Mesendoderm (in vitro differentiated cells): ENCODE results near the gene CCL8.

Experiments used
- DNase-seq: peaks from one replicate; pipeline ENCODE4 v3.0.0; 2013
- H2AK5ac ChIP-seq: 2 replicates; pipeline ENCODE4 v1.6.1; 2013; ENCODE audit warnings: low read length, inconsistent platforms
- H2BK120ac ChIP-seq: 2 replicates; pipeline ENCODE4 v1.6.1; 2013; ENCODE audit warnings: low read depth, mild to moderate bottlenecking, low read length, moderate library complexity, mixed read lengths
- H2BK15ac ChIP-seq: replicated peaks from 2 replicates; pipeline ENCODE4 v1.6.1; 2013; ENCODE audit warnings: low read depth, mild to moderate bottlenecking, moderate library complexity
- H2BK5ac ChIP-seq: 2 replicates; pipeline ENCODE4 v1.6.1; 2013; ENCODE audit warnings: low read length, inconsistent platforms
- H3K18ac ChIP-seq: 2 replicates; pipeline ENCODE4 v1.6.1; 2013; ENCODE audit warnings: mild to moderate bottlenecking, low read length, mixed read lengths
- H3K23ac ChIP-seq: one replicate; pipeline ENCODE4 v1.6.1; 2013; ENCODE audit warnings: low read length
- H3K27ac ChIP-seq: 2 replicates; pipeline ENCODE4 v1.5.1; 2013; ENCODE audit warnings: low read depth, mild to moderate bottlenecking, inconsistent platforms, low read length, moderate library complexity
- H3K27me3 ChIP-seq: 2 replicates; pipeline ENCODE4 v1.6.1; 2013; ENCODE audit warnings: low read length, control low read depth, mild to moderate bottlenecking, inconsistent platforms; ENCODE audit not compliant: insufficient read depth, poor library complexity
- H3K36me3 ChIP-seq: 2 replicates; pipeline ENCODE4 v1.6.1; 2013; ENCODE audit warnings: low read length, inconsistent platforms; ENCODE audit not compliant: control insufficient read depth, insufficient read depth
- H3K4ac ChIP-seq: one replicate; pipeline ENCODE4 v1.6.1; 2013; ENCODE audit warnings: low read depth, mild to moderate bottlenecking, low read length, moderate library complexity
- H3K4me1 ChIP-seq: 2 replicates; pipeline ENCODE4 v1.6.1; 2013; ENCODE audit warnings: low read depth, low read length, inconsistent platforms; ENCODE audit not compliant: control insufficient read depth
- H3K4me2 ChIP-seq: 2 replicates; pipeline ENCODE4 v1.6.1; 2013; ENCODE audit warnings: low read length
- H3K4me3 ChIP-seq: 2 replicates; pipeline ENCODE4 v1.5.1; 2013; ENCODE audit warnings: mild to moderate bottlenecking, low read length
- H3K56ac ChIP-seq: one replicate; pipeline ENCODE4 v1.6.1; 2013; ENCODE audit warnings: low read length
- H3K79me1 ChIP-seq: 2 replicates; pipeline ENCODE4 v1.6.1; 2013; ENCODE audit warnings: low read length, inconsistent platforms
- H3K79me2 ChIP-seq: 2 replicates; pipeline ENCODE4 v1.6.1; 2013; ENCODE audit warnings: mild to moderate bottlenecking, low read length; ENCODE audit not compliant: control insufficient read depth, insufficient read depth
- H3K9ac ChIP-seq: 2 replicates; pipeline ENCODE4 v1.6.1; 2013; ENCODE audit warnings: low read length, inconsistent platforms
- H4K5ac ChIP-seq: one replicate; pipeline ENCODE4 v1.6.1; 2013; ENCODE audit warnings: low read length
- H4K8ac ChIP-seq: one replicate; pipeline ENCODE4 v1.6.1; 2013; ENCODE audit warnings: low read depth, mild to moderate bottlenecking, control low read depth, low read length, moderate library complexity
- WGBS: extraction: QIAGEN DNeasy Blood & Tissue Kit; methylation state at CpG from one replicate; pipeline ENCODE4 v1.1.7; 2013; ENCODE audit warnings: low lambda C conversion rate, missing lambda C conversion rate; ENCODE audit not compliant: insufficient coverage; ENCODE audit errors: extremely low coverage; 5-methylcytosine and 5-hydroxymethylcytosine counted together

Gene CCL8

DNA sequence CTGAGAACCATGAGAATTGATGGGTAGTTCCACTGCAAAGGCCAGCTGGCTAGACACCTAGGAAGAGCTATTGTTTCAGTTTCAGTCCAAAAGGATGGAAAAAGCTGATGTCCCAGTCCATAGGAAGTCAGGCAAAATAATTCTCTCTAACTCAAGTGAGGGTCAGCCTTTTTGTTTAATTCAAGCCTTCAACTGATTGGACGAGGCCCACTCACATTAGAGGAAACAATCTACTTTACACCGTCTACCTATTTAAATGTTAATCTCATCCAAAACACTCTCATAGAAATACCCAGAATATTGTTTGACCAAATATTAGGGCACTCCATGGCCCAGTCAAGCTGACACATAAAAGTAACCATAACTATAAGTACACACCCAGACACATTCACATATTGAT, 22.7 kb downstream of the CCL8 start:
- H4K5ac ChIP-seq: no peak overlapping the region

DNA sequence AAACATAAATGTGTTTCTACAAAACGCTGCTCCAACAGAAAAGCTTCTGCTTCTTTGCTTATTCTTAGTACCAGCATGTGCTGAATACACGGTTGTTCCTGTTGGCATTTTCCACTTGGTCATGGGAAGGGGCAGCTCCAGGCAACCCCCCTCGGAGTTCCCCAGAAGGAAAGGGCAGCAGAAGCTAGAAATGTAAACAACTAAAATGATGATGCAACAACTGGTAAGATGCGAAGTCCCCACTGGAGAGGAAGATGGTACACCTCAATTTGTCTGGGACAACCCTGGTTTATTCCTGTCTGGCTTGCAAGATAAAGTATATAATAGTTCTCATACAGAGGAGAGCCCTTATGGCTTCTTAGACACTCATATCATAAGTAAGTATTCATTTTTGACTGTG, 27.8 kb downstream of the CCL8 start:
- no CpG with 5 or more reads among the region's 4 CpGs for whole genome bisulfite sequencing
- H3K4me1 ChIP-seq: no peaks in the 10 kb centered on the region
- H3K27me3 ChIP-seq: no peaks in the 10 kb centered on the region

More for the DNA sequence above, 22.7 kb downstream of the CCL8 start:
- Histone ChIP-seq H3K18ac (no peak overlapping the region), H3K23ac (no peak overlapping the region), H3K4me1 (no peaks in the 10 kb centered on the region), H2AK5ac (no peak overlapping the region), H3K56ac (no peak overlapping the region), H2BK15ac (no peak overlapping the region), H3K36me3 (no peaks in the 10 kb centered on the region), H3K4me3 (no peak overlapping the region), H2BK120ac (no peak overlapping the region), H3K4ac (no peak overlapping the region), H3K4me2 (no peak overlapping the region), H3K27ac (no peak overlapping the region), H3K9ac (no peak overlapping the region), H2BK5ac (no peak overlapping the region), H3K79me1 (no peaks in the 10 kb centered on the region), H3K79me2 (no peaks in the 10 kb centered on the region), H3K27me3 (no peaks in the 10 kb centered on the region), H4K8ac (no peak overlapping the region)
- no peak for DNase-seq
- no CpG with 5 or more reads among the region's 2 CpGs for WGBS

DNA sequence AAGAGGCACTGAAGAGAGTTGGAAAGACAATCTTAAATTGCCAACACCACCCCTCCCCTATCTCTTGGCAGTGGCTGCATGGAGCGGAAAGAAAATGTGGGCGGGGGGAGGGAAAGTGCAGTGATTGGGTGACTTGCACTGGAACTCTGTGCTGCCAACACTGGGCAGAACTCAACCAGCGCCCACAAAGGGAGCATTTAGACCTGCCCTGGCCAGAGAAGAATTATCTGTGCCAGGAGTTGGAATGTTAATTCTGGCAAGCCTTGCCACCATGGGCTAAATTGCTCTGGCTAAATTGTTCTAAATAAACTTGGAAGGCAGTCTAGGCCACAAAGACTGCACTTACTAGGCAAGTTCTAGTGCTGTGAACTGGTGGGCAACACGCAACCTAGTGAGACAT, 30.5 kb downstream of the CCL8 start:
- DNase-seq: no peak
- H3K9ac ChIP-seq: no peak overlapping the region

More for the DNA sequence above, 27.8 kb downstream of the CCL8 start:
- H3K23ac ChIP-seq: no peak overlapping the region
- no peak overlapping the region for H3K9ac ChIP-seq
- no peak overlapping the region for H3K27ac ChIP-seq
- no peak for DNase-seq
- H3K4me3 ChIP-seq: no peak overlapping the region
- H2BK5ac ChIP-seq: no peak overlapping the region
- no peak overlapping the region for H3K4ac ChIP-seq
- no peak overlapping the region for H2BK15ac ChIP-seq
- no peak overlapping the region for H3K18ac ChIP-seq
- no peaks in the 10 kb centered on the region for H3K79me1 ChIP-seq
- H4K5ac ChIP-seq: no peak overlapping the region
- no peak overlapping the region for H3K56ac ChIP-seq
- no peak overlapping the region for H2AK5ac ChIP-seq
- no peak overlapping the region for H2BK120ac ChIP-seq
- H3K4me2 ChIP-seq: no peak overlapping the region
- H3K36me3 ChIP-seq: no peaks in the 10 kb centered on the region
- H4K8ac ChIP-seq: no peak overlapping the region
- no peaks in the 10 kb centered on the region for H3K79me2 ChIP-seq

DNA sequence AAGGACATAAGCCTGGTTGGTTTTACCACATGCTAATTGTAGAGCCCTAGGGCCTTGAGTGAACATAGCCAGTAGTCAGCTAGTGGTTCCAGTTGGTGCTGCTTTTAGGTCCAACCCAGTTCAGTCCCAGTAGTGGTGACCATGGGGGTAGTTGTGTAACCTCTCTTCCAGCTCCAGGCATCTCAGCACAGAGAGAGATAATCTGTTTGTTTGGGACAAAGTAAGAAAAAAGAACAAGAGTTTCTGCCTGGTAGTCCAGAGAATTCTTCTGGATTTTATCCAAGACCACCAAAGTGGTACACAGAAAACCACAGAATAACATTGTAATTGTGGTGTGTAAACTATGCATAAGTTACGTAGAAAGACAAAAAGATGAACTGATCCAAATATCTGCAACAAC, 31.9 kb downstream of the CCL8 start:
- no peak overlapping the region for H3K9ac ChIP-seq
- no peak overlapping the region for H4K8ac ChIP-seq
- H3K4ac ChIP-seq: no peak overlapping the region
- no peaks in the 10 kb centered on the region for H3K36me3 ChIP-seq
- H4K5ac ChIP-seq: no peak overlapping the region
- H3K79me2 ChIP-seq: no peaks in the 10 kb centered on the region
- H3K27me3 ChIP-seq: no peaks in the 10 kb centered on the region
- no peak overlapping the region for H3K56ac ChIP-seq
- H3K23ac ChIP-seq: no peak overlapping the region
- no CpG with 5 or more reads among the region's 1 CpG for WGBS
- H3K27ac ChIP-seq: no peak overlapping the region
- no peak overlapping the region for H3K4me2 ChIP-seq
- H3K18ac ChIP-seq: no peak overlapping the region
- H3K79me1 ChIP-seq: no peaks in the 10 kb centered on the region
- no peak overlapping the region for H2AK5ac ChIP-seq
- H2BK5ac ChIP-seq: no peak overlapping the region
- no peak overlapping the region for H2BK120ac ChIP-seq
- H3K4me1 ChIP-seq: no peaks in the 10 kb centered on the region
- DNase-seq: no peak
- no peak overlapping the region for H3K4me3 ChIP-seq
- no peak overlapping the region for H2BK15ac ChIP-seq

More for the DNA sequence above, 30.5 kb downstream of the CCL8 start:
- Histone ChIP-seq H3K56ac (no peak overlapping the region), H3K4me2 (no peak overlapping the region), H3K79me1 (no peaks in the 10 kb centered on the region), H2BK120ac (no peak overlapping the region), H2BK5ac (no peak overlapping the region), H3K4ac (no peak overlapping the region), H3K18ac (no peak overlapping the region), H3K23ac (no peak overlapping the region), H3K27ac (no peak overlapping the region), H3K79me2 (no peaks in the 10 kb centered on the region), H3K27me3 (no peaks in the 10 kb centered on the region), H4K8ac (no peak overlapping the region), H3K36me3 (no peaks in the 10 kb centered on the region), H4K5ac (no peak overlapping the region), H2AK5ac (no peak overlapping the region), H2BK15ac (no peak overlapping the region), H3K4me3 (no peak overlapping the region), H3K4me1 (no peaks in the 10 kb centered on the region)
- no CpG with 5 or more reads among the region's 4 CpGs for WGBS

DNA sequence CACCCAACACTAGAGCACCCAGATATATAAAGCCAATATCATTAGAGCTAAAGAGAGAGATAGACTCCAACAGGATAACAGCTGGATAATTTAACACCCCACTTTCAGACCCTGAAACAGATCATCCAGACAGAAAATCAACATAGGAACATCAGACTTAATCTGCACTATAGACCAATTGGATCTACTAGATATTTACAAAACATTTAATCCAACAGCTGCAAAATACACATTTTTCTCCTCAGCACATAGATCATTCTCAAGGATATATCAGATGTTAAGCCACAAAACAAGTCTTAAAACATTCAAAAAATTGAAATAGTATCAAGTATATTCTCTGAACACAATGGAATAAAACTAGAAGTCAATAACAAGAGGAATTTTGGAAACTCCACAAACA, 33.0 kb downstream of the CCL8 start:
- Histone ChIP-seq H2BK15ac (no peak overlapping the region), H3K36me3 (no peaks in the 10 kb centered on the region), H3K79me1 (no peaks in the 10 kb centered on the region), H3K9ac (no peak overlapping the region), H3K23ac (no peak overlapping the region), H3K4me2 (no peak overlapping the region), H3K18ac (no peak overlapping the region), H3K27ac (no peak overlapping the region), H3K4ac (no peak overlapping the region), H2BK120ac (no peak overlapping the region), H3K79me2 (no peaks in the 10 kb centered on the region), H2BK5ac (no peak overlapping the region), H3K27me3 (no peaks in the 10 kb centered on the region), H4K5ac (no peak overlapping the region), H2AK5ac (no peak overlapping the region), H4K8ac (no peak overlapping the region), H3K4me3 (no peak overlapping the region), H3K56ac (no peak overlapping the region), H3K4me1 (no peaks in the 10 kb centered on the region)
- no peak for DNase-seq

DNA sequence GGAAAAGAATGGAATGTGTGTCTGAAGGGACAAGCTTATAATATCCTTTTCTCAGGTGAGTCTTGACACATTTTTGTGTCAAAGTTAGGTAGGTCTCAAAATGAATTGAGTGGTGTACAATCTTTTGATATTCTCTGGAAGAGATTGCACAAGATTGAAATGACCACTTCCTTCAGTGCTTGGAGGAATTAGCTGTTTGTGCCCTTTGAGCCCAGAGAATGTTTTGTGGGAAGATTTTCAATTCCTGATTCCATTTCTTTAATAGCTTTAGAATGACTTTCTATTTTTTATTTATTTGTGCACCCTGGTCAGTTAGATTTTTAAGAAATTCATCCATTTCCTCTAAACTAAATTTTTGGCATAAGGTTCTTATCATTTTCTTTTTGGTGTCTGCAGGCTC, 35.4 kb downstream of the CCL8 start:
- no peak overlapping the region for H3K4ac ChIP-seq
- no peaks in the 10 kb centered on the region for H3K79me1 ChIP-seq
- H4K5ac ChIP-seq: no peak overlapping the region
- no peak overlapping the region for H3K56ac ChIP-seq
- H4K8ac ChIP-seq: no peak overlapping the region
- H3K9ac ChIP-seq: no peak overlapping the region
- no peak overlapping the region for H3K4me2 ChIP-seq
- no peaks in the 10 kb centered on the region for H3K36me3 ChIP-seq
- no peaks in the 10 kb centered on the region for H3K79me2 ChIP-seq
- no peaks in the 10 kb centered on the region for H3K27me3 ChIP-seq
- H3K4me3 ChIP-seq: no peak overlapping the region
- no peak overlapping the region for H2AK5ac ChIP-seq
- no peak overlapping the region for H3K18ac ChIP-seq
- no peak overlapping the region for H3K23ac ChIP-seq
- DNase-seq: no peak
- H3K27ac ChIP-seq: no peak overlapping the region
- H2BK5ac ChIP-seq: no peak overlapping the region
- no peak overlapping the region for H2BK120ac ChIP-seq
- H2BK15ac ChIP-seq: no peak overlapping the region
- H3K4me1 ChIP-seq: no peaks in the 10 kb centered on the region
